HG03196 (cell line): ENCODE data around the gene PALB2.

Experiments
- ATAC-seq: cut with Tn5 transposase; IDR thresholded peaks from one replicate; pipeline ENCODE4 v1.9.1; 2021; ENCODE audit not compliant: unreplicated experiment

The PALB2 gene

DNA sequence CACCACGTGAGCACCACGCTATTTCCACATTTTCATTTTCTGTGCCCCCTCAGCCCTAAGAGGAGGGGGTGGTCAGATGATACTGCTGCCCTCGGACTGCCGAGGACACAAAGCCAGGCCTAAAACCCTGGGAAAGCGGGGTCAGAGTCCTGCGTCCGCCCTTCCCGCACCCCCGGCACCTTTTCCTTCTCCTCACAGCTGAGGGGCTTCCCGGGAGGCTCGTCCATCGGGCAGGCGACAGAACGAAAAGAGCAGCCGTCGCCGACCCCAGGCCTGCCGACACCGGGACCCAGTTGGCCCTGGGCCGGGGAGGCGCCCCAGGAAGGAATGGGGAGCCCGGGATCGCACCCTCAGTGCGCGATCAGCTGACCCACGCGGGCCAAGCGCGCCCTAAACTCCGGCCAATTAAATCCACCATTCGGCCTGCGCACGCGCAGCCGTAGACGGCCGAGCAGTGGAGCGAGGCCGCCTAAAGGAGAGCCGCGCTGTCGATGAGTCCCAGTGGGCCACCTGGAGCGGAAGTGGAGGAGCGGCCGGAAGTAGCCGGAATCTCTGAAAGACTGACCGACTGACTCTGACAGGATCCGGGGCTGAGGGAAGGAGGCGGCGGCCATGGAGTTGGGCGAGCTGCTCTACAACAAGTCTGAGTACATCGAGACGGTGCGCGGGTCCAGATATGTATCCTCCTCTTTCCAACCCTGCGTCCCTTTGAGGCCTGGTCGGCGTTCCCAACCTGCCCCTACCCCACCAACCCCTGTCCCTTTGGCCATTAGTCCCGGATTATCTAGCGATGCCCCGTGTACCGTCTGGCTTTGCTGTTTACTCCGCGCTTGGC, at the start of gene PALB2, which contains the start of gene DCTN5:
TSS of gene PALB2 (minus strand) at position 380 of the 835 bp plus-strand sequence. CDS start at position 227, 153 bp downstream.
TSS of gene DCTN5 (plus strand) at position 536 of the 835 bp plus-strand sequence. CDS start at position 613, 77 bp downstream.
- peak; percentile 89 for ATAC-seq

DNA sequence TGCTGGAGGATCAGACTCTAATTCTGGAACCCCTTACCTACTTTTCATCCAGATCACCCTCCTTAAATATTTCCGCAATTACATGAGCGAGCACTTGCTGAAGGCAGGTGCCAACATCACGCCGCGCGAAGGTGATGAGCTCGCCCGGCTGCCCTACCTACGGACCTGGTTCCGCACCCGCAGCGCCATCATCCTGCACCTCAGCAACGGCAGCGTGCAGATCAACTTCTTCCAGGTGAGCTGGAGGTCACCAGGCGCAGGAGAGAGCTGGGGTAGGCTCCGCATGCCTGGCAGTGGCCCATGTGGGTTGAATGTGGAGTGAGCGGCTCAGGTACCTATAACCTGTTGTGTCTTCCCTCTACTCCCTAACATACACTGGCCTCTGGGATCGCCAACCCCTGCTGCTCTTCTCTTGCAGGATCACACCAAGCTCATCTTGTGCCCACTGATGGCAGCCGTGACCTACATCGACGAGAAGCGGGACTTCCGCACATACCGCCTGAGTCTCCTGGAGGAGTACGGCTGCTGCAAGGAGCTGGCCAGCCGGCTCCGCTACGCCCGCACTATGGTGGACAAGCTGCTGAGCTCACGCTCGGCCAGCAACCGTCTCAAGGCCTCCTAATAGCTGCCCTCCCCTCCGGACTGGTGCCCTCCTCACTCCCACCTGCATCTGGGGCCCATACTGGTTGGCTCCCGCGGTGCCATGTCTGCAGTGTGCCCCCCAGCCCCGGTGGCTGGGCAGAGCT, 48.5 kb upstream of the PALB2 start:
- no peak for ATAC-seq

DNA sequence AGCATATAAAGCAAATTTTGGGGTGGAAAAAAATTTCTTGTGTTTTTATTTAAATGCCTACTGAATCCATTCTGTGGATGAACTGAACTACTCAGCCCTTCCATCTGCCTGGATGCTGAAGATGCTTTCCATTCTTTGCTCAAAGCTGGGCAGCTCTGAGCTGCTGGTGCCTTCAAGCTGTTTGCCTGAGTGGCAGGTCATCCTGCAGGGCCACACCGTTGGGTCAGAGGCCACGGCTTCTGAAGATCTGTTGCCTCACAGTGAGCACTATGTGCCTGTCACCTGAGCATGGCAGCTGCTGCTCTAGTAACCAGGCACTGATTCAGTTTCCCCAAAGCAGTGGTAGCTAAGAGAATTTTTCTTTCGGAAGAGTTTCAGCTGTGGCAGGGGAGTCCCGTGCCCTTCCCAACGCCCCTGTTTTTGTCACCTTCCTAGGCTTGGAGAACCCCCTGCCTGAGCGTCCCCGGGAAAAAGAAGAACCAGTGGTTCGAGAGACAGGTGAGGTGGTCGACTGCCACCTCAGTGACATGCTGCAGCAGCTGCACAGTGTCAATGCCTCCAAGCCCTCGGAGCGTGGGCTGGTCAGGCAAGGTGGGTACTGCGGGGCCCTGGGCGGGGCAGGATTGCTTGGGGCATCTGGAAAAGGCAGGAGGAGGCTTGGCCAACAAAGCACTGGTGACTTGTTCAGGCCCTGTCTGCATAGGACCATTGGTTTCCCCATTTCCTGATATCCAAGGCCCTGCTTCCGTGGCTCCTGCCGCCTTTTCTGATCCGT, 46.1 kb upstream of the PALB2 start:
- ATAC-seq, result no peak

DNA sequence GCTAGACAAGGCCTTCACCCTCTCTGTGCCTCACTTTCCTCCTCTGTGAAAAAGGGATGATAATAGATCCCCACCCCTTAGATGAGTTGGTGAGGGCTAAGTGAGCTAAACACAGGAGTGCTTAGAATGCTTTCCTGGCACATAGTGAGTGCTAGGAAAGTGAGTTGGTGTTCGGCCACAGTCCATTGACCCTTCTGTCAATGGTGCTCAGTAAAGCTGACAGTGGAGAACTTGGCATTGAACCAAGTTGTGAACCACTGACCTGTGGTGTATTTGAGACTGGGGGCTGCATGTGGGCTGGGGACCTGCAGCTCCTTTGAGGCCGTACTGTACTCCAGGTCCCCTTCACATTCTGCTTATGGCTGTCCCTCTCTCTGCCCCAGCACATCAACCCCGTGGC, 42.4 kb upstream of the PALB2 start:
- no peak for ATAC-seq

DNA sequence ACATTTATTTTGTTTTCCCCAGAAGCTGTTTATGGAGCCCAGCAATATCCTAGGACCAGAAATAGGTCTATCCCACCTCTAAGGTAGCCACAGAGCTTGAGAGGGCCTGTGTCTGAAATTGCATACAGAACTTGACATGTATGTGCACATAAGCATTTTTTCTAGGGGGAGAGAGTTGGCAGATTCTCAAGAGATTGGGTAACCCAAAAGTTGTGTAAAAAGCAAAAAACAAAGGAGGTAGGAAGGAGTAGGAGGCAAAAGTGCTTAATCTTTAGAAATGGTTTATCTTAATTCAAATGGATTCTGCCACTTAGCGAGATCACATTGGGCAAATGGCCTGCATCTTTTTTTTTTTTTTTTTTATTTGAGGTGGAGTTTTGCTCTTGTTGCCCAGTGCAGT, 41.1 kb upstream of the PALB2 start:
- no peak for ATAC-seq

DNA sequence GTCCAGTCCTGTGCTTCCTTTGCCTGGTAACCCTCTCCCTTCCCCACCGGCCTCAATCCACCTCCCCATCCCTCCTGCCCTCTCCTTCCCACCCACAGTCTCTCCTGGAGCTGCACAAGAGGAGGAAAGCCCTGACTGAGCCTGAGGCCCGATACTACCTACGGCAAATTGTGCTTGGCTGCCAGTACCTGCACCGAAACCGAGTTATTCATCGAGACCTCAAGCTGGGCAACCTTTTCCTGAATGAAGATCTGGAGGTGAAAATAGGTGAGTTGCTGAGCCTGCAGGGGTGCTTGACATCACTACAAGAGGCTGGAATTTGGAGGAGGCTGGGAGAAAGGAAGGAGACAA, 38.9 kb upstream of the PALB2 start:
- ATAC-seq, result no peak

DNA sequence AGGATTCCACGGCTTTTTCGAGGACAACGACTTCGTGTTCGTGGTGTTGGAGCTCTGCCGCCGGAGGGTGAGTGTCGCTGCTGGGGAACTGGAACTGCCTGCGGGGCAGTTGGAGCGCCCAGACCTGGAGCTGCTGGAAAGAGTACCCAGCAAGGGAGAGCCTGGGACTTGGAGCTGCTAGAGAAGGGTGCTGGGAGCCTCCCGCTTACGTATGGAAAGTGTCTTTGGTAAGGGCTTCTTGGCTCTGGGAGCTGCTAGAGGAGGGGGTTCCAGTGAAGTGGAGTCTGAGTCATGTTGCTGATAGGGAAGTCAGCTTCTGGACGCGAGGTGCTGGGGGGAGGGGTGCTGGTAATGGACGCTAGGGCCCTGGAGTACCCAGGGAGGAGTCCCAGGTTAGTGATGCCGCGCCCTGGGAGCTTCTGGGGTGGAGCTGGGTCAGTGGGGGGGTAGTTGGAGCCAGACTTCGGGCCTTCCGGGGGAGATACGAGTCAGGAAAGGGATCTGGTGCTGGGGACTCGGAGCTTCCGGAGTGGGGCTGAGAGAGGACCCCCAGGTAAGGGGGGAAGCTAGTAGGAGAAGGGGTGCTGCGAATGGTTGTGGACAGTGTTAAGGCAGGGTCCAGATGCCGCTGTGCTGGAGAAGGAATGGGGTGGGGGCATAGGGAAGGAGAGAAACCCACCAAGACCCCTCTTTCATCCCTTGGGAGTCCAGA, 38.3 kb upstream of the PALB2 start:
- ATAC-seq, result no peak

DNA sequence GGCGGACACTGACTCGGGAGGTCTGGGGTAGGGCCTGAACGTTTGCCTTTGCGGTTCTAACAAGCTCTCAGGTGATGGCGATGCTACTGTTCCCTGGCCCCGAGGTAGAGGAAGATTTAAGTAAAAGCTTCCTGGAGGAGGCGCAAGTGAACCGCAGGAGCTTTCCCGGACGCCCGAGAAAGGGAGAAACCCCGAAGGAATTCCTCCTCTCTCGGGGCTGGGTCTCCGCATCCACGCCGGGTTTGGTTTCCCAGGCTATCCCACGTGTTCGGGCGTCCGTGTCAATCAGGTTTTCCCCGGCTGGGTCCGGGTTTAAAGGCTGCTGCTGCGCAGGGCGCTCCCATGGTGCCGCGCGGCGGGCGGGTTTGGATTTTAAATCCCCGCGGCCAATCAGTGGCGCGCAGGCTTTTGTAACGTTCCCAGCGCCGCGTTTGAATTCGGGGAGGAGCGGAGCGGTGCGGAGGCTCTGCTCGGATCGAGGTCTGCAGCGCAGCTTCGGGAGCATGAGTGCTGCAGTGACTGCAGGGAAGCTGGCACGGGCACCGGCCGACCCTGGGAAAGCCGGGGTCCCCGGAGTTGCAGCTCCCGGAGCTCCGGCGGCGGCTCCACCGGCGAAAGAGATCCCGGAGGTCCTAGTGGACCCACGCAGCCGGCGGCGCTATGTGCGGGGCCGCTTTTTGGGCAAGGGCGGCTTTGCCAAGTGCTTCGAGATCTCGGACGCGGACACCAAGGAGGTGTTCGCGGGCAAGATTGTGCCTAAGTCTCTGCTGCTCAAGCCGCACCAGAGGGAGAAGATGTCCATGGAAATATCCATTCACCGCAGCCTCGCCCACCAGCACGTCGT, 37.5 kb upstream of the PALB2 start, which contains the start of gene PLK1:
TSS of gene PLK1 (plus strand) at position 460 of the 844 bp plus-strand sequence. CDS start at position 504, 44 bp downstream.
- peak; percentile 84 for ATAC-seq

DNA sequence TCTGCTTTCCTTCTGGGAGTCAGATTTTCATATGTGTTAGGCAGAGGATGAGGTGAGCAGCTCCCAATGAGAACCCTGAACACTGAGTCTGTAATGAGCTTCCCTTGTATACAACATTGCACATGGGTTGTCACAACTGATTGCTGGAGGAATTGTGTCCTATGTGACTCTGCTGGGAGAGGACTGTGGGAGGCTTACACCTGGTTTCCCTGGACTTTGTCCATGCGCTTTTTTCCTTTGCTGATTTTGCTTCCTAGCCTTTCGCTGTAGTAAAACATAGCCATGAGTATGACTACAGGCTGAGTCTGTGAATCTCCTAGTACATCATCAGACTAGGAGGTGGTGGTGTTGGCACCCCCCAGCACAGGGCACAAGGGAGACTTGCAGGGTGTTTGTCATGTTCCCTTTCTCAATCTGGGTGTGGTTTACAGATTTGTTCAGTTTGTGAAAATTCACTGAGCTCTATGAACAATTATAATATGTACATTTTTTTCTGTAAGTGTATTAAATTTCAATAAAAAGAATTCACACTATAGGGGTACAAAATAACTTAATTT, 35.9 kb upstream of the PALB2 start:
- ATAC-seq, result no peak

DNA sequence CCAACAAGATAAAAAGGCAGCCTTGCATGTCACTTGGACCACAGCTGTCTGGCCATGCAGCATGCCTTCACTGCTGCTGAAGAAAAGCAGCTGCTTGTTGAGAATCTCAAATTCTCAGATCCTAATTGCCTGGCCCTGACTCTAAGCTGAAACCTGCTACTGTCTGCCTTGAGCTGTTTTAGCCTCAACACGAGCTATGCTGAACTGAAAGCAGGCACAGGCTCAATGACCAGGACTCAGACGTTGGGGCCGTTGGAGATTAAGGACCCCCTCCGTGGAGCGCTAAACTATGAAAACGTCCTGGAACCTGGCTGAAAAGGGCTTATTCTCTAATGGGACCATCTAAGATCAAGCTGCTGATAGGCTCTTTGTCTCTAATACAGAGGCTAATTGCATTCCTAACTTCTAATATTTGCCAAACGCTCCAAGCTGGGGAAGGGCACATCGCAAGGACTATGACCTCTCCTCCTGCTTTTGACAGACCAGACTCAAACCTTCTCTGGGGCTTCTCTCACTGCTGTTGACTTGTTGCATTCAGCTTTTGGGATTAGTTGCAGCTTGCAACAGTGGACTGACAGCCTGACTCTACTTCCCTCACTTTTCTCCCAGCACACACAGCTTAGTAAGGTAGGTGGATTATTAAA, 33.0 kb upstream of the PALB2 start:
- ATAC-seq, result no peak

DNA sequence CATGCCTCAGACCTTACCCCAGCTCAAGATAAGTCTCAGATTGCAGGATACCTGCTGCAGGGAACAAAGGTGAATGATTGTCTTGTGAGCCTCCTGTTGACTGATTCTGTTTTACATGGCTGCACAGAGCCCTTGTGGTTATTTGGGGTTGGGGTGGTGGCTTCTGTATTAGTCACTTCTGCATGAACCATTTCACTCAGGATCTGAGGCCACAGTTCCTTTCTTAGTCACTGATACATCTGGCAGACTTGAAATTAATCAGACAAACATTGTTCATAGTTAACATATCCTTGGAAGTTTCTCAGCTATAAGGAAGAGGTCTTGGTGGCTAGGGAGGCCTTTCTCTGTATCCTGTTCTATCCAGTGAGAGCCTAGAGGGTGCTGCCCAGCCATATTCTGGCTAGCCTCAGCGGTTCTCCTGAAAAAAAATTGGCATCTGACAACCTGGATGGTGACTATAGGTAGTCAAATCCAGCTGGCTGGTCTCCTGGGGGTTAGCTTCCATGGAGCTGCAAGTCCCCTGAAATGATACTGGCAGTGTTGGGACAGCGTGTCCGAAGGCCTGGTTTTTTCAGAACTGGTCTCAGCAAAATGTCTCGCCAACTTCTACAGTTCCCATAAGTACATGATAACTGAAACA, 29.1 kb upstream of the PALB2 start:
- peak; percentile 82 for ATAC-seq

DNA sequence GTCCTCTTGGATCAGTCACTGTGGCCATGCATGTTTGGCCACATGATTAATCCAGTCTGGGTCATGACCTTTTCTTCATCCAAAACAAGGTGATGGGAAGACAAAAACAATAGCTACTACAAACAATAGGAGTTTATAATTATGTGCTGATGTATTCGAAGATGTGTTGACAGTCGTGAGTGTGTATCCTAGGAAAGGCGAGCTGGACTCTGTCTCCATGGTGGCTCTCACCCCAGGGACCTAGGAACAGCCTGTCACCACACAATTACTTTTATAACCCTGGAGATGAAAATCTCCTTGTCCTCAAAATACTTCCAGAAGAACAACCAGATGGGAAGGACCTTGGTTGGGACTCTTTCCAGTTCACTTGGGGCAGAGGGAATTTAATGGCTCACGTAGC, 27.8 kb upstream of the PALB2 start:
- ATAC-seq, result no peak

DNA sequence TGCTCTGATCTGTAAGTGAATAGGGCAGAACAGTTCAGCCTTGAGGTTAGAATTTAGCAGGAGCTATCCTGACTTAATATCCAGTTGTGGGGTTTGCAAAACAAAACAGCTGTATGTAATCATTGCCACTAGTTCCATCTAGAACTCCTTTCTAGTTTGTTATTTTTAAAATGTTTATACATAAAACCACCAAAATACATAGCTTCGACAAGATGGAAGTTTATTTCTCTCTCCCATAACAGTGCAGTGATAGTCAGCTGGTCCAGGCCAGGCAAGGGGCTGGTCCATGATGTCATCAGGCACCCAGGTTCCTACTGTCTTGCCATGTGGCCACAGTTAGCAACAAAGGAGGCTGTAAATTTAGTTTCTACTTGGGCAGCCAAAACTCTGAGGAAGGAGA, 27.1 kb upstream of the PALB2 start:
- no peak for ATAC-seq

DNA sequence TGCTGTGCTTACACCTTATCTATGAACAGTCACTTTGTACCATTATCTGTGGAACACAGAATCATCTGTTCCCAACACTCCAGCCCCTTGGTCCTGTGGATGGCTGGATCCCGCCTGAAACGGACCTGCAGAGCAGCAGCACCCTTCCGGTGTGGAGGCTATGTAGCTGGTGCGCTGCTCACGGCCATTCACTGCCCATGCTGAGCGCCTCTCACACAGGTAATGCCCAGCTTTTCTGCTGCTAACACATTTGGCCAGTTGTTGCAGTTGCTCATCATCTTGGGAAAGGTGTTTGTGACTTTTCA, 26.2 kb upstream of the PALB2 start:
- no peak for ATAC-seq

DNA sequence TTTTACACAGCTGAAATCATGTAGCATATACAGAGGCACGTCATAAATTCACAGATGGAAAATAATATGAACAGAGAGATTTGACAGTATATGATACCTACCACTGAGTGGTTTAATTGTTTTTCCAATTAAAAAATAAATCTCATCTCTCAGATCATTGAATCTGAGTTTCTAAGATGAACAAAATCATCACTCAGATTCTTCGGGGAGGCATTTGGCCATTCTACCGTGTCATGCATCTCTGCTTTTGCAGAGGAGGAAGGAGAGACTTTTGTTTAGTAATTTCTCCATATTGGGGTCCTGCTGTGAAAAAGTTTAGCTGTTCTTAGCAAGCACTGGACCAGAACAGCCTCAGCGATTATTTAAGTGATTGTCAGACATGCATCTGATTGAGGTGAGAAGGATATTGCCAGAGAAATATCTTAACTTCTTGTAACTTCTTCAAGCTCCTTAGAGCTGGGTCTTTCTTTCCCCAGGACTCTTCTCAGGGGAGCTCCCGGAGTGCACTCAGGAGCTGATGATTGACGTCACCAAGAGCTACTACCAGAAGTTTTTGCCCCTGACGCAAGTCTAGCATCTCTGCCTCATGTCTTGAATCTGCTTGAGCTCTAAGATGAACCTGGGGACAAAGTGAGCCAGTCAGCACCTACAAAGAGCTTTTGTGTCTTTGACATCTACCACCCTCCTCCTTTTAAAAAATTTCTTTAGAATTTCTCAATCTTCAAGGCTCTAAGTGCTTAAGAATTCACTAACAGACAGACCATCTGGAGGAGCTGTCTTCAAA, 25.7 kb upstream of the PALB2 start:
- no peak for ATAC-seq

DNA sequence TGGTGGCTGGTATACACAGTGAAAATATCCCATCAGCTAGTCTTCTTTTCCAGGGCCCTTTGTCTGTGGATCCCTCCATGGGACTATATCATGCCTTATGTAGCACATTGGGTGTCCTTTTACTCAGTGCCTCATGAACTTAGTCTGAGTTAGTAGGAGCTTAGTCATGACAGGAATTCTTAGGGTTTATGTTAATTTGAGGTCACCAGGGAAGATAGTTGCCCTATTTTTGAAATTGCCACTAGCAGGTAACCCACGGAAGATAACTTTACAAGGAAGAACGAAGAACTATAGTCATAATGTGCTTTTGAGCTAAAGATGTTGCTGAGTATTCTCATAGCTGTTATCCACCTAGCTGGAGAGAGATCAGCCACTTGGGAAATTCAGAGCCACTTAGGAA, 22.8 kb upstream of the PALB2 start:
- no peak for ATAC-seq

DNA sequence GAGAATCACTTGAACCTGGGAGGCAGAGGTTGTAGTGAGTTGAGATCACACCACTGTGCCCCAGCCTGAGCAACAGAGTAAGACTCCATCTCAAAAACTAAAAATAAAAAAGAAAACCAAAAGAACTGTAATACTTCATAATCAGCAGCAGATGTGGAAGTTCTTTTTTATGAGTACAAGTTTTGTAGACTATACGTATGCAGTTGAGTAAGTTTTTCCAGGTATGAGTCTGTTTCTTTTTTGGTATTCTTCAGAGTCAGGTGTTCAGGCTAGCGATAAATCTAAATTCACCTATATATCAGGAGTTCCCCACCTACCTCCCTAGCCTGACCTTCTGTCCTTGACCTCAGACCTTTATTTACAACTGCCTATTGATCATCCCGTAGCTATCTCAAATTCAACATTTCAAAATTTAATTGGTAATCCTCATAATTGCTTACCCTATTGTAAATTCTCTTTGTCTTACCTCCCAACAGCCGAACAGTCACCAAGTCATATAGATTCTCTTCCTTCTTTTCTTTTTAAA, 10.9 kb upstream of the PALB2 start:
- no peak for ATAC-seq
